ENCODE measurements around the gene AK9.

AK9 gene

DNA sequence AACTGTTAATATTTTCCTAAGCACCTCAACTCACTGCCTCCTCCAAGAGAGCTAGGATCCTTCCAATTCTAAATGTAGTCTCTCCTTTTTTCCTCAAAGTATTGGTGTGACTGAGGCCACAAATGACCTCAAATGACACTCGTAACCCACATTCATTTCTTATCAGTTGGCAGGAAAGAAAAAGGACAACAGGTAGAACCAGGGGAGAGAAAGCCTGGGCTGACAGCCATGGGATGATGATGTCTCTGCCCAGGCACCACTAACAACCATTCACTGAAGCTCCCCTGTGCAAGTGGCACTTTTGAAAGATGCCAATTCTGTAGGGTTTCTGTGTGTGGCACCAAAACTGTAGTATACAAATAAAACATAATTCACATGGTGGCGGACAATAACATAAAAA, 215.4 kb downstream of the AK9 start:
- ATAC-seq = no peak
- no peak for TF ChIP-seq ZC3H10 (CRISPR knock-in tag; IDR thresholded peaks at IDR 0.05)
- TF ChIP-seq GLIS3 (CRISPR knock-in tag; IDR thresholded peaks at IDR 0.05) = no peak
- no peak for TF ChIP-seq SNAI2 (CRISPR knock-in tag; IDR thresholded peaks at IDR 0.05)
- TF ChIP-seq, protein P1, sequence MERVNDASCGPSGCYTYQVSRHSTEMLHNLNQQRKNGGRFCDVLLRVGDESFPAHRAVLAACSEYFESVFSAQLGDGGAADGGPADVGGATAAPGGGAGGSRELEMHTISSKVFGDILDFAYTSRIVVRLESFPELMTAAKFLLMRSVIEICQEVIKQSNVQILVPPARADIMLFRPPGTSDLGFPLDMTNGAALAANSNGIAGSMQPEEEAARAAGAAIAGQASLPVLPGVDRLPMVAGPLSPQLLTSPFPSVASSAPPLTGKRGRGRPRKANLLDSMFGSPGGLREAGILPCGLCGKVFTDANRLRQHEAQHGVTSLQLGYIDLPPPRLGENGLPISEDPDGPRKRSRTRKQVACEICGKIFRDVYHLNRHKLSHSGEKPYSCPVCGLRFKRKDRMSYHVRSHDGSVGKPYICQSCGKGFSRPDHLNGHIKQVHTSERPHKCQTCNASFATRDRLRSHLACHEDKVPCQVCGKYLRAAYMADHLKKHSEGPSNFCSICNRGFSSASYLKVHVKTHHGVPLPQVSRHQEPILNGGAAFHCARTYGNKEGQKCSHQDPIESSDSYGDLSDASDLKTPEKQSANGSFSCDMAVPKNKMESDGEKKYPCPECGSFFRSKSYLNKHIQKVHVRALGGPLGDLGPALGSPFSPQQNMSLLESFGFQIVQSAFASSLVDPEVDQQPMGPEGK (CRISPR knock-in tag; IDR thresholded peaks at IDR 0.05; ENCODE audit: borderline replicate concordance) = no peak
- no peak for TF ChIP-seq ZFP3 (CRISPR knock-in tag; IDR thresholded peaks at IDR 0.05)
- no peak for TF ChIP-seq ZNF565 (CRISPR knock-in tag; conservative IDR thresholded peaks at IDR 0.05; ENCODE audit: low read depth)
- no peak for TF ChIP-seq BACH2 (CRISPR knock-in tag; IDR thresholded peaks at IDR 0.05; ENCODE audit: borderline replicate concordance)
- TF ChIP-seq ZFP30 (CRISPR knock-in tag; IDR thresholded peaks at IDR 0.05) = no peak
- no peak for TF ChIP-seq TCF4 (CRISPR knock-in tag; IDR thresholded peaks at IDR 0.05; ENCODE audit: borderline replicate concordance)
- no peak for TF ChIP-seq RARB (CRISPR knock-in tag; IDR thresholded peaks at IDR 0.05)
- TF ChIP-seq ZNF70 (CRISPR knock-in tag; IDR thresholded peaks at IDR 0.05) = no peak
- TF ChIP-seq CREB5 (CRISPR knock-in tag; IDR thresholded peaks at IDR 0.05; ENCODE audit: low read depth) = no peak

GRCh38 chr6:109474995-109475394, 216.0 kb downstream of the AK9 start:
- no peak for ATAC-seq
- no peak for TF ChIP-seq ZNF70 (CRISPR knock-in tag; IDR thresholded peaks at IDR 0.05)
- TF ChIP-seq CREB5 (CRISPR knock-in tag; IDR thresholded peaks at IDR 0.05; ENCODE audit: low read depth) = no peak
- no peak for TF ChIP-seq ZFP3 (CRISPR knock-in tag; IDR thresholded peaks at IDR 0.05)
- TF ChIP-seq, protein P1 (CRISPR knock-in tag; IDR thresholded peaks at IDR 0.05; ENCODE audit: borderline replicate concordance) = no peak
- TF ChIP-seq, protein P2, sequence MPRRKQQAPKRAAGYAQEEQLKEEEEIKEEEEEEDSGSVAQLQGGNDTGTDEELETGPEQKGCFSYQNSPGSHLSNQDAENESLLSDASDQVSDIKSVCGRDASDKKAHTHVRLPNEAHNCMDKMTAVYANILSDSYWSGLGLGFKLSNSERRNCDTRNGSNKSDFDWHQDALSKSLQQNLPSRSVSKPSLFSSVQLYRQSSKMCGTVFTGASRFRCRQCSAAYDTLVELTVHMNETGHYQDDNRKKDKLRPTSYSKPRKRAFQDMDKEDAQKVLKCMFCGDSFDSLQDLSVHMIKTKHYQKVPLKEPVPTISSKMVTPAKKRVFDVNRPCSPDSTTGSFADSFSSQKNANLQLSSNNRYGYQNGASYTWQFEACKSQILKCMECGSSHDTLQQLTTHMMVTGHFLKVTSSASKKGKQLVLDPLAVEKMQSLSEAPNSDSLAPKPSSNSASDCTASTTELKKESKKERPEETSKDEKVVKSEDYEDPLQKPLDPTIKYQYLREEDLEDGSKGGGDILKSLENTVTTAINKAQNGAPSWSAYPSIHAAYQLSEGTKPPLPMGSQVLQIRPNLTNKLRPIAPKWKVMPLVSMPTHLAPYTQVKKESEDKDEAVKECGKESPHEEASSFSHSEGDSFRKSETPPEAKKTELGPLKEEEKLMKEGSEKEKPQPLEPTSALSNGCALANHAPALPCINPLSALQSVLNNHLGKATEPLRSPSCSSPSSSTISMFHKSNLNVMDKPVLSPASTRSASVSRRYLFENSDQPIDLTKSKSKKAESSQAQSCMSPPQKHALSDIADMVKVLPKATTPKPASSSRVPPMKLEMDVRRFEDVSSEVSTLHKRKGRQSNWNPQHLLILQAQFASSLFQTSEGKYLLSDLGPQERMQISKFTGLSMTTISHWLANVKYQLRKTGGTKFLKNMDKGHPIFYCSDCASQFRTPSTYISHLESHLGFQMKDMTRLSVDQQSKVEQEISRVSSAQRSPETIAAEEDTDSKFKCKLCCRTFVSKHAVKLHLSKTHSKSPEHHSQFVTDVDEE (CRISPR knock-in tag; IDR thresholded peaks at IDR 0.05) = no peak
- no peak for TF ChIP-seq PPARA (CRISPR knock-in tag; IDR thresholded peaks at IDR 0.05; ENCODE audit: borderline replicate concordance)
- no peak for TF ChIP-seq SNAI2 (CRISPR knock-in tag; IDR thresholded peaks at IDR 0.05)
- no peak for TF ChIP-seq ZC3H10 (CRISPR knock-in tag; IDR thresholded peaks at IDR 0.05)
- TF ChIP-seq, protein P3, sequence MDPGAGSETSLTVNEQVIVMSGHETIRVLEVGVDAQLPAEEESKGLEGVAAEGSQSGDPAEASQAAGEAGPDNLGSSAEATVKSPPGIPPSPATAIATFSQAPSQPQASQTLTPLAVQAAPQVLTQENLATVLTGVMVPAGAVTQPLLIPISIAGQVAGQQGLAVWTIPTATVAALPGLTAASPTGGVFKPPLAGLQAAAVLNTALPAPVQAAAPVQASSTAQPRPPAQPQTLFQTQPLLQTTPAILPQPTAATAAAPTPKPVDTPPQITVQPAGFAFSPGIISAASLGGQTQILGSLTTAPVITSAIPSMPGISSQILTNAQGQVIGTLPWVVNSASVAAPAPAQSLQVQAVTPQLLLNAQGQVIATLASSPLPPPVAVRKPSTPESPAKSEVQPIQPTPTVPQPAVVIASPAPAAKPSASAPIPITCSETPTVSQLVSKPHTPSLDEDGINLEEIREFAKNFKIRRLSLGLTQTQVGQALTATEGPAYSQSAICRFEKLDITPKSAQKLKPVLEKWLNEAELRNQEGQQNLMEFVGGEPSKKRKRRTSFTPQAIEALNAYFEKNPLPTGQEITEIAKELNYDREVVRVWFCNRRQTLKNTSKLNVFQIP (CRISPR knock-in tag; IDR thresholded peaks at IDR 0.05; ENCODE audit: borderline replicate concordance, low read depth) = no peak
- TF ChIP-seq ZNF565 (CRISPR knock-in tag; conservative IDR thresholded peaks at IDR 0.05; ENCODE audit: low read depth) = no peak
- no peak for TF ChIP-seq GLIS3 (CRISPR knock-in tag; IDR thresholded peaks at IDR 0.05)
- TF ChIP-seq RARB (CRISPR knock-in tag; IDR thresholded peaks at IDR 0.05) = no peak
- no peak for TF ChIP-seq TOX (CRISPR knock-in tag; IDR thresholded peaks at IDR 0.05; ENCODE audit: borderline replicate concordance)

- TF ChIP-seq, protein P1 (CRISPR knock-in tag; IDR thresholded peaks at IDR 0.05; ENCODE audit: borderline replicate concordance) = no peak
- no peak for ATAC-seq
These were observed 217.9 kb downstream of the AK9 start for GRCh38 chr6:109473120-109473519.

Data from SK-N-SH treated with all-trans-retinoic acid at 6 μM for 48 hours (cell line).